ENCODE measurements around the gene CDKL1.
"Not testable (repeated sequence)": the region's sequence is repeated elsewhere in the genome, so short reads cannot be mapped to it uniquely, and the experiment has no call there.

Gene CDKL1

GRCh38 chr14:50319721-50320120, 77.0 kb downstream of the CDKL1 start:
- TF ChIP-seq POLR2AphosphoS5 (IDR thresholded peaks at IDR 0.05; ENCODE audit: low read depth, low read length) (no peak), SPI1 (IDR thresholded peaks at IDR 0.05; ENCODE audit: low read depth, low read length) (no peak), TAF1 (IDR thresholded peaks at IDR 0.05; ENCODE audit: low read depth, low read length) (no peak), POU2F2 (IDR thresholded peaks at IDR 0.05; ENCODE audit: low read depth, low read length) (no peak), PAX5 (IDR thresholded peaks at IDR 0.05; ENCODE audit: insufficient read depth, low read length, severe bottlenecking) (no peak), POLR2A (IDR thresholded peaks at IDR 0.05; ENCODE audit: low read depth, low read length) (no peak)
- FAIRE-seq = no peak
- DNase-seq (ENCODE audit: insufficient read length, low spot score) = no peak

GRCh38 chr14:50319293-50319692, 77.4 kb downstream of the CDKL1 start:
- peak; percentile 35 for FAIRE-seq
- no peak for DNase-seq (ENCODE audit: insufficient read length, low spot score)
- TF ChIP-seq TAF1 (IDR thresholded peaks at IDR 0.05; ENCODE audit: low read depth, low read length) (no peak), POLR2A (IDR thresholded peaks at IDR 0.05; ENCODE audit: low read depth, low read length) (no peak), SPI1 (IDR thresholded peaks at IDR 0.05; ENCODE audit: low read depth, low read length) (no peak), PAX5 (IDR thresholded peaks at IDR 0.05; ENCODE audit: insufficient read depth, low read length, severe bottlenecking) (no peak), POU2F2 (IDR thresholded peaks at IDR 0.05; ENCODE audit: low read depth, low read length) (no peak), POLR2AphosphoS5 (IDR thresholded peaks at IDR 0.05; ENCODE audit: low read depth, low read length) (no peak)

GRCh38 chr14:50318031-50318626, 78.6 kb downstream of the CDKL1 start:
- no peak for TF ChIP-seq TAF1 (IDR thresholded peaks at IDR 0.05; ENCODE audit: low read depth, low read length)
- TF ChIP-seq PAX5 (IDR thresholded peaks at IDR 0.05; ENCODE audit: insufficient read depth, low read length, severe bottlenecking) = no peak
- TF ChIP-seq SPI1 (IDR thresholded peaks at IDR 0.05; ENCODE audit: low read depth, low read length) = no peak
- no peak for TF ChIP-seq POU2F2 (IDR thresholded peaks at IDR 0.05; ENCODE audit: low read depth, low read length)
- TF ChIP-seq POLR2A (IDR thresholded peaks at IDR 0.05; ENCODE audit: low read depth, low read length) = no peak
- TF ChIP-seq POLR2AphosphoS5 (IDR thresholded peaks at IDR 0.05; ENCODE audit: low read depth, low read length) = no peak
- DNase-seq (ENCODE audit: insufficient read length, low spot score) = no peak
- no peak for FAIRE-seq

GRCh38 chr14:50314098-50314497, 82.6 kb downstream of the CDKL1 start:
- not testable (repeated sequence) for FAIRE-seq; DNase-seq (ENCODE audit: insufficient read length, low spot score)

GRCh38 chr14:50312734-50313054, 84.0 kb downstream of the CDKL1 start:
- FAIRE-seq = no peak
- no peak for DNase-seq (ENCODE audit: insufficient read length, low spot score)
- TF ChIP-seq SPI1 (IDR thresholded peaks at IDR 0.05; ENCODE audit: low read depth, low read length) (no peak), TAF1 (IDR thresholded peaks at IDR 0.05; ENCODE audit: low read depth, low read length) (no peak), PAX5 (IDR thresholded peaks at IDR 0.05; ENCODE audit: insufficient read depth, low read length, severe bottlenecking) (no peak), POLR2A (IDR thresholded peaks at IDR 0.05; ENCODE audit: low read depth, low read length) (peak; percentile 63), POLR2AphosphoS5 (IDR thresholded peaks at IDR 0.05; ENCODE audit: low read depth, low read length) (0 out of 2 replicates have a peak, but pooled peaks have one; percentile 62)

GRCh38 chr14:50311972-50312733, 84.5 kb downstream of the CDKL1 start, which contains the start of the genes DMAC2L and L2HGDH:
DMAC2L (plus strand) TSS chr14:50312324; CDS start chr14:50321488, 9,164 bp downstream.
L2HGDH (minus strand) TSS chr14:50312229; CDS start chr14:50312150, 79 bp downstream.
- FAIRE-seq (peak; percentile 91), DNase-seq (ENCODE audit: insufficient read length, low spot score) (peak; percentile 96)
- peak; percentile 92 for TF ChIP-seq POLR2AphosphoS5 (IDR thresholded peaks at IDR 0.05; ENCODE audit: low read depth, low read length)
- TF ChIP-seq PAX5 (IDR thresholded peaks at IDR 0.05; ENCODE audit: insufficient read depth, low read length, severe bottlenecking) = no peak
- peak; percentile 88 for TF ChIP-seq POLR2A (IDR thresholded peaks at IDR 0.05; ENCODE audit: low read depth, low read length)
- no peak; the same call in none of the 2 replicates for TF ChIP-seq POU2F2 (IDR thresholded peaks at IDR 0.05; ENCODE audit: low read depth, low read length)
- no peak for TF ChIP-seq SPI1 (IDR thresholded peaks at IDR 0.05; ENCODE audit: low read depth, low read length)
- peak; percentile 47; the same call in 1 of the 2 replicates for TF ChIP-seq TAF1 (IDR thresholded peaks at IDR 0.05; ENCODE audit: low read depth, low read length)

- no peak for FAIRE-seq
- TF ChIP-seq PAX5 (IDR thresholded peaks at IDR 0.05; ENCODE audit: insufficient read depth, low read length, severe bottlenecking) (no peak), POLR2AphosphoS5 (IDR thresholded peaks at IDR 0.05; ENCODE audit: low read depth, low read length) (no peak), SPI1 (IDR thresholded peaks at IDR 0.05; ENCODE audit: low read depth, low read length) (no peak), TAF1 (IDR thresholded peaks at IDR 0.05; ENCODE audit: low read depth, low read length) (no peak), POLR2A (IDR thresholded peaks at IDR 0.05; ENCODE audit: low read depth, low read length) (no peak), POU2F2 (IDR thresholded peaks at IDR 0.05; ENCODE audit: low read depth, low read length) (no peak)
- DNase-seq (ENCODE audit: insufficient read length, low spot score) = no peak
These were observed 85.2 kb downstream of the CDKL1 start for GRCh38 chr14:50311337-50311971.

- DNase-seq (ENCODE audit: insufficient read length, low spot score) = no peak
- no peak for FAIRE-seq
- TF ChIP-seq SPI1 (IDR thresholded peaks at IDR 0.05; ENCODE audit: low read depth, low read length) (no peak), POLR2A (IDR thresholded peaks at IDR 0.05; ENCODE audit: low read depth, low read length) (no peak), PAX5 (IDR thresholded peaks at IDR 0.05; ENCODE audit: insufficient read depth, low read length, severe bottlenecking) (no peak)
These were observed 86.2 kb downstream of the CDKL1 start for GRCh38 chr14:50310445-50310844.

- no peak for TF ChIP-seq PAX5 (IDR thresholded peaks at IDR 0.05; ENCODE audit: insufficient read depth, low read length, severe bottlenecking)
- no peak for TF ChIP-seq POLR2A (IDR thresholded peaks at IDR 0.05; ENCODE audit: low read depth, low read length)
- TF ChIP-seq POU2F2 (IDR thresholded peaks at IDR 0.05; ENCODE audit: low read depth, low read length) = no peak
- TF ChIP-seq SPI1 (IDR thresholded peaks at IDR 0.05; ENCODE audit: low read depth, low read length) = no peak
- no peak for TF ChIP-seq TAF1 (IDR thresholded peaks at IDR 0.05; ENCODE audit: low read depth, low read length)
- TF ChIP-seq POLR2AphosphoS5 (IDR thresholded peaks at IDR 0.05; ENCODE audit: low read depth, low read length) = no peak
- no peak for FAIRE-seq
These were observed 88.2 kb downstream of the CDKL1 start for GRCh38 chr14:50308363-50308915.

More at GRCh38 chr14:50308363-50308915, 88.2 kb downstream of the CDKL1 start:
- no peak for DNase-seq (ENCODE audit: insufficient read length, low spot score)

Data from GM12891 (cell line).